Lower leg skin (tissue), 3 donors: ENCODE measurements around the gene TEAD3.

Source experiments
- POLR2A ChIP-seq, 2 donors: fragments of 450-650 bp; IDR thresholded peaks; one replicate each; pipeline ENCODE4 v1.6.1; 2016 to 2017; ENCODE audit warnings: antibody characterized with exemption in 2 of 2, mild to moderate bottlenecking in 1 of 2, moderate library complexity in 1 of 2
- TF ChIP-seq, protein P1 (sequence below), 3 donors: fragments of 450-650 bp; IDR thresholded peaks; one replicate each; pipeline ENCODE4 v1.5.1; 2016; ENCODE audit warnings: antibody characterized with exemption in 3 of 3, mild to moderate bottlenecking in 3 of 3, moderate library complexity in 2 of 3

DNA sequence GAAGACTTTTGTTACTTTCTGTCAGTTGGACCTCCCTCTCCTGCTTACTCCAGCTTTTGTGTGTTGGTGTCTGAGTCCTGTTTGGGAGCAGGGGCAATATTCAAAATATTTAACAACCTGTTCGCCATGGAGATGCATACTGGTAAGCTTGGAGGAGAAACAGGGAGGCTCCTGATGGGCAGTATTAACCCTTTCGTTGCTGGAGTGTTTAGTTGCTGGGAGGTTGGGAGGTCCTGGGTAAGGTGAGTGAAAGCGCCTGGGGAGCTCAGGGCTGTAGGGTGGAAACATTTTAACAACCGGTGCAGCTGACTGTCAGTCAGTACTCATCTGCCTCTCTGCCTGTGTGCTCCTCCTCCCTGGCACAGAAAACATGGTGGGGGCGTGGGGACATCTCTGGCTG lies 11.7 kb upstream of the TEAD3 start:
- TF ChIP-seq, protein P1, sequence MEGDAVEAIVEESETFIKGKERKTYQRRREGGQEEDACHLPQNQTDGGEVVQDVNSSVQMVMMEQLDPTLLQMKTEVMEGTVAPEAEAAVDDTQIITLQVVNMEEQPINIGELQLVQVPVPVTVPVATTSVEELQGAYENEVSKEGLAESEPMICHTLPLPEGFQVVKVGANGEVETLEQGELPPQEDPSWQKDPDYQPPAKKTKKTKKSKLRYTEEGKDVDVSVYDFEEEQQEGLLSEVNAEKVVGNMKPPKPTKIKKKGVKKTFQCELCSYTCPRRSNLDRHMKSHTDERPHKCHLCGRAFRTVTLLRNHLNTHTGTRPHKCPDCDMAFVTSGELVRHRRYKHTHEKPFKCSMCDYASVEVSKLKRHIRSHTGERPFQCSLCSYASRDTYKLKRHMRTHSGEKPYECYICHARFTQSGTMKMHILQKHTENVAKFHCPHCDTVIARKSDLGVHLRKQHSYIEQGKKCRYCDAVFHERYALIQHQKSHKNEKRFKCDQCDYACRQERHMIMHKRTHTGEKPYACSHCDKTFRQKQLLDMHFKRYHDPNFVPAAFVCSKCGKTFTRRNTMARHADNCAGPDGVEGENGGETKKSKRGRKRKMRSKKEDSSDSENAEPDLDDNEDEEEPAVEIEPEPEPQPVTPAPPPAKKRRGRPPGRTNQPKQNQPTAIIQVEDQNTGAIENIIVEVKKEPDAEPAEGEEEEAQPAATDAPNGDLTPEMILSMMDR (IDR thresholded peaks at IDR 0.05), result no peak
- TF ChIP-seq POLR2A (IDR thresholded peaks at IDR 0.05), result no peak
